Amniotic stem cell (primary cell): Measurements from ENCODE around the gene IQSEC3.
"Not testable (repeated sequence)": the region's sequence is repeated elsewhere in the genome, so short reads cannot be mapped to it uniquely, and the experiment has no call there.

Experiments used
- DNase-seq: peaks from one replicate; lab custom pipeline; 2025; lab: John Stamatoyannopoulos, UW

The IQSEC3 gene

GRCh38 chr12:111699-112493 is 45.3 kb downstream of the IQSEC3 start:
- DNase-seq: no peak

GRCh38 chr12:113347-113746 is 46.8 kb downstream of the IQSEC3 start:
- no peak for DNase-seq

- no peak for DNase-seq
Observed at GRCh38 chr12:114626-115211, 48.2 kb downstream of the IQSEC3 start.

- no peak for DNase-seq
Observed at GRCh38 chr12:115518-115917, 49.0 kb downstream of the IQSEC3 start.

- DNase-seq: no peak
Observed at GRCh38 chr12:115960-116915, 49.7 kb downstream of the IQSEC3 start.

GRCh38 chr12:117311-117710 is 50.7 kb downstream of the IQSEC3 start:
- DNase-seq: no peak

- DNase-seq: no peak
Observed at GRCh38 chr12:117816-118345, 51.3 kb downstream of the IQSEC3 start.

- no peak for DNase-seq
Observed at GRCh38 chr12:118591-118990, 52.0 kb downstream of the IQSEC3 start.

GRCh38 chr12:120951-121350 is 54.4 kb downstream of the IQSEC3 start:
- no peak for DNase-seq

GRCh38 chr12:121647-122046 is 55.1 kb downstream of the IQSEC3 start:
- DNase-seq: no peak

- DNase-seq: no peak
Observed at GRCh38 chr12:125075-125474, 58.5 kb downstream of the IQSEC3 start.

GRCh38 chr12:125566-125965 is 59.0 kb downstream of the IQSEC3 start:
- no peak for DNase-seq

GRCh38 chr12:128079-128478 is 61.5 kb downstream of the IQSEC3 start:
- DNase-seq: no peak

GRCh38 chr12:129001-129400 is 62.4 kb downstream of the IQSEC3 start:
- DNase-seq: no peak

- no peak for DNase-seq
Observed at GRCh38 chr12:130519-130918, 64.0 kb downstream of the IQSEC3 start.

GRCh38 chr12:131008-131407 is 64.4 kb downstream of the IQSEC3 start:
- no peak for DNase-seq

GRCh38 chr12:131732-132495 is 65.3 kb downstream of the IQSEC3 start:
- DNase-seq: no peak

GRCh38 chr12:133616-134232 is 67.2 kb downstream of the IQSEC3 start:
- DNase-seq: not testable (repeated sequence)

- DNase-seq: no peak
Observed at GRCh38 chr12:135138-135537, 68.6 kb downstream of the IQSEC3 start.

- no peak for DNase-seq
Observed at GRCh38 chr12:138171-138897, 71.8 kb downstream of the IQSEC3 start.
